CD14-positive monocyte (primary cell): Measurements from ENCODE around the gene ZNF638. TPM values are rescaled to one million over a fixed set of nuclear protein-coding genes. Genes with fewer than 3 reads are reported as not detected.
"Not testable (repeated sequence)": the region's sequence is repeated elsewhere in the genome, so short reads cannot be mapped to it uniquely, and the experiment has no call there.

Experiments
- DNase-seq, 3 donors: peaks; one replicate each; pipeline ENCODE4 v3.0.0-alpha.2; 2011 to 2022
- H2AFZ ChIP-seq: 2 replicates; pipeline ENCODE4 v1.6.0; 2012; ENCODE audit warnings: mild to moderate bottlenecking, low read depth, low read length, inconsistent platforms; ENCODE audit not compliant: insufficient read depth, poor library complexity, severe bottlenecking
- H3K27ac ChIP-seq, 2 donors: 1 replicate in 1 of 2; 2 replicates in 1 of 2; pipeline ENCODE4 v1.5.1; 2012 to 2013; ENCODE audit warnings: low read length in 2 of 2, control low read depth in 1 of 2, inconsistent platforms in 1 of 2, low read depth in 1 of 2, mild to moderate bottlenecking in 1 of 2
- H3K27me3 ChIP-seq, 2 donors: one replicate each; pipeline versions ENCODE4 v1.6.0 to v1.6.1; 2011 to 2013; ENCODE audit warnings: low read length in 2 of 2; ENCODE audit not compliant: control insufficient read depth in 2 of 2, insufficient read depth in 2 of 2
- H3K36me3 ChIP-seq, 2 donors: replicated peaks in 1 of 2; 1 replicate in 1 of 2; 2 replicates in 1 of 2; pipeline versions ENCODE4 v1.5.1 to v1.6.1; 2012 to 2013; ENCODE audit warnings: low read length in 2 of 2, control low read depth in 1 of 2, inconsistent platforms in 1 of 2, mild to moderate bottlenecking in 1 of 2; ENCODE audit not compliant: insufficient read depth in 2 of 2, control insufficient read depth in 1 of 2
- H3K4me1 ChIP-seq, 2 donors: 1 replicate in 1 of 2; 2 replicates in 1 of 2; pipeline versions ENCODE4 v1.5.1 to v1.6.1; 2012 to 2013; ENCODE audit warnings: low read length in 2 of 2, control low read depth in 1 of 2, inconsistent platforms in 1 of 2, mild to moderate bottlenecking in 1 of 2, moderate library complexity in 1 of 2; ENCODE audit not compliant: insufficient read depth in 2 of 2, control insufficient read depth in 1 of 2
- H3K4me2 ChIP-seq: replicated peaks from 2 replicates; pipeline ENCODE3; 2012; ENCODE audit warnings: low read length, moderate library complexity, mild to moderate bottlenecking; ENCODE audit not compliant: poor library complexity, severe bottlenecking; ENCODE audit errors: extremely low read depth
- H3K4me3 ChIP-seq, 3 experiments: fragments of 200-600 bp in 1 of 3; sonication (generic) in 1 of 3; replicated peaks in 1 of 3; 1 replicate in 2 of 3; 2 replicates in 1 of 3; pipeline ENCODE4 v1.5.1; 2011 to 2013; ENCODE audit warnings: low read length in 3 of 3, mild to moderate bottlenecking in 3 of 3, control low read depth in 2 of 3, low read depth in 2 of 3, inconsistent platforms in 1 of 3, moderate library complexity in 1 of 3
- H3K79me2 ChIP-seq: 2 replicates; pipeline ENCODE4 v1.6.0; 2012; ENCODE audit warnings: mild to moderate bottlenecking, control low read depth, inconsistent platforms, low read length, moderate library complexity; ENCODE audit not compliant: insufficient read depth
- H3K9ac ChIP-seq: 2 replicates; pipeline ENCODE4 v1.6.0; 2017; ENCODE audit warnings: low read length, mild to moderate bottlenecking; ENCODE audit not compliant: insufficient read depth, poor library complexity, severe bottlenecking
- H3K9me3 ChIP-seq, 2 donors: replicated peaks in 1 of 2; 1 replicate in 1 of 2; 2 replicates in 1 of 2; pipeline versions ENCODE4 v1.5.1 to v1.6.1; 2012 to 2013; ENCODE audit warnings: low read length in 2 of 2, control low read depth in 1 of 2; ENCODE audit not compliant: control insufficient read depth in 1 of 2, insufficient read depth in 1 of 2
- H4K20me1 ChIP-seq: 2 replicates; pipeline ENCODE4 v1.6.0; 2012; ENCODE audit warnings: mild to moderate bottlenecking, low read length, control low read depth, moderate library complexity; ENCODE audit not compliant: insufficient read depth
- H3K27ac Mint-ChIP-seq, 7 donors: one replicate each; pipeline ENCODE4 v1.8.0; 2020; ENCODE audit warnings: mild to moderate bottlenecking in 7 of 7, mixed read lengths in 7 of 7, moderate library complexity in 6 of 7, inconsistent platforms in 2 of 7
- H3K27me3 Mint-ChIP-seq, 3 donors: one replicate each; pipeline ENCODE4 v1.8.0; 2021 to 2022; ENCODE audit warnings: low read depth in 3 of 3, mild to moderate bottlenecking in 3 of 3, mixed read lengths in 3 of 3, moderate library complexity in 3 of 3, inconsistent platforms in 1 of 3
- H3K36me3 Mint-ChIP-seq, 2 donors: one replicate each; pipeline ENCODE4 v1.8.0; 2020; ENCODE audit warnings: mixed read lengths in 2 of 2, inconsistent platforms in 1 of 2, mild to moderate bottlenecking in 1 of 2
- H3K4me1 Mint-ChIP-seq: one replicate; pipeline ENCODE4 v1.8.0; 2020; ENCODE audit warnings: mild to moderate bottlenecking, mixed read lengths
- H3K4me3 Mint-ChIP-seq, 2 donors: one replicate each; pipeline ENCODE4 v1.8.0; 2020; ENCODE audit warnings: mild to moderate bottlenecking in 2 of 2, mixed read lengths in 2 of 2, moderate library complexity in 1 of 2
- H3K9me3 Mint-ChIP-seq, 7 donors: one replicate each; pipeline ENCODE4 v1.8.0; 2020 to 2022; ENCODE audit warnings: mixed read lengths in 7 of 7, mild to moderate bottlenecking in 6 of 7, moderate library complexity in 6 of 7, inconsistent platforms in 2 of 7
- WGBS: methylation state at CpG from one replicate; pipeline ENCODE4 v1.1.5; 2013; ENCODE audit warnings: missing lambda C conversion rate; ENCODE audit not compliant: insufficient coverage; 5-methylcytosine and 5-hydroxymethylcytosine counted together
- intact Hi-C, 2 donors: fragments of 100-400 bp; cut with micrococcal nuclease; formaldehyde crosslinking; loops; one replicate each; pipeline versions ENCODE4 v1.15.0 to v1.15.1; 2023
- polyA plus RNA-seq, 3 donors: library from polyadenylated mRNA; depleted of rRNA in 1 of 3; unstranded in 2 of 3; stranded (reverse) in 1 of 3; fragments of 300-500 nt in 2 of 3; fragments of >200 nt in 1 of 3; fragmentation: Illumina TruSeq in 2 of 3; gene quantifications; 1 replicate in 2 of 3; 2 replicates in 1 of 3; pipeline ENCODE4 v1.2.3, GENCODE V29; 2012 to 2021
- TF ChIP-seq, protein P1 (sequence below): fragments of 200-600 bp; IDR thresholded peaks from one replicate; pipeline ENCODE4 v1.8.0; 2022; ENCODE audit warnings: antibody characterized with exemption, mild to moderate bottlenecking

ZNF638 gene
- polyA plus RNA-seq, 3 donors = 19.1 to 64.6 (median 22.4) TPM

DNA sequence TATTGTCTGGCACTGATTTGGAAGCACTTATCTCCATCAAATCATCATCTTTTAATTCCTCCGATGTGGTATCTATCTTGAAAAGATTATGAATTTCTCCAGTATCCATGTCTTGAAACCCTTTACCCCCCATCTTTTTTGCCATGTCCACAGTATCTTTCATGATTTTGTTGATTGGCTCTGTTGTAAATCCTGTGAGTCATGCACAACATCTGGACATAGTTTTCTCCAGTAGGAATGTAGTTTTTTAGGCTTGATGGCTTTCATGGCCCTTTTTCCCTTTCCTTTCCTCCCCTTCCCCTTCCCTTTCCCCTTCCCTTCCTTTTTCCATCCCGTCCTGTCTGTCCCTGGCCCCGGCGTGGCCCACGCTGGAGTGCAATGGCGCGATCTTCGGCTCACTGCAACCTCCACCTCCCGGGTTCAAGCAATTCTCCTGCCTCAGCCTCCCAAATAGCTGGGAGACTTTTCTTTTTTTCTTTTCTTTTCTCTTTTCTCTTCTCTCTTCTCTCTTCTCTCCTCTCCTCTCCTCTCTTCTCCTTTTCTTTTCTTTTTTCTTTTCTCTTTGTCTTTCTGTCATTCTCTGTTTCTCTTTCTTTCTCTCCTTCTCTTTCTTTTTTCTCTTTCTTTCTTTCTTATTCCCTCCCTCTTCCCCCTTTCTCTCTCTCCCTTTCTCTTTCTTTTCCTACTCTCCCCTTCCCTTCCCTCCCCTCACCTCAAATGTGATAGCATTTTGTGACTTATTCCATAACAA lies 18.4 kb upstream of the ZNF638 start:
- WGBS = 95% methylated on average over 8 of the region's 9 CpGs
- no peaks in the 10 kb centered on the region for H3K36me3 ChIP-seq
- no peak overlapping the region for H3K4me2 ChIP-seq
- TF ChIP-seq, protein P1, sequence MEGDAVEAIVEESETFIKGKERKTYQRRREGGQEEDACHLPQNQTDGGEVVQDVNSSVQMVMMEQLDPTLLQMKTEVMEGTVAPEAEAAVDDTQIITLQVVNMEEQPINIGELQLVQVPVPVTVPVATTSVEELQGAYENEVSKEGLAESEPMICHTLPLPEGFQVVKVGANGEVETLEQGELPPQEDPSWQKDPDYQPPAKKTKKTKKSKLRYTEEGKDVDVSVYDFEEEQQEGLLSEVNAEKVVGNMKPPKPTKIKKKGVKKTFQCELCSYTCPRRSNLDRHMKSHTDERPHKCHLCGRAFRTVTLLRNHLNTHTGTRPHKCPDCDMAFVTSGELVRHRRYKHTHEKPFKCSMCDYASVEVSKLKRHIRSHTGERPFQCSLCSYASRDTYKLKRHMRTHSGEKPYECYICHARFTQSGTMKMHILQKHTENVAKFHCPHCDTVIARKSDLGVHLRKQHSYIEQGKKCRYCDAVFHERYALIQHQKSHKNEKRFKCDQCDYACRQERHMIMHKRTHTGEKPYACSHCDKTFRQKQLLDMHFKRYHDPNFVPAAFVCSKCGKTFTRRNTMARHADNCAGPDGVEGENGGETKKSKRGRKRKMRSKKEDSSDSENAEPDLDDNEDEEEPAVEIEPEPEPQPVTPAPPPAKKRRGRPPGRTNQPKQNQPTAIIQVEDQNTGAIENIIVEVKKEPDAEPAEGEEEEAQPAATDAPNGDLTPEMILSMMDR = no peak
- H3K27me3 Mint-ChIP-seq = peaks cover 0 to 5% (median 5%) of the 10 kb centered on the region in 3 donors
- H3K27me3 ChIP-seq = no peaks in the 10 kb centered on the region
- intact Hi-C loops = no loop called here
- DNase-seq = no peak
- peaks cover 6 to 15% (median 13%) of the 10 kb centered on the region in 7 donors for H3K9me3 Mint-ChIP-seq
- no peak overlapping the region for H3K4me3 Mint-ChIP-seq
- no peaks in the 10 kb centered on the region for H3K4me1 ChIP-seq
- no peak overlapping the region for H3K9ac ChIP-seq
- H3K79me2 ChIP-seq = no peaks in the 10 kb centered on the region
- no peak overlapping the region for H3K4me3 ChIP-seq
- no peak overlapping the region for H3K27ac ChIP-seq
- peaks cover 0 to 6% of the 10 kb centered on the region in 2 donors for H3K36me3 Mint-ChIP-seq
- no peaks in the 10 kb centered on the region for H3K4me1 Mint-ChIP-seq
- H3K27ac Mint-ChIP-seq = no peak overlapping the region
- no peak overlapping the region for H2AFZ ChIP-seq
- H4K20me1 ChIP-seq = no peaks in the 10 kb centered on the region
- H3K9me3 ChIP-seq = peaks cover 8 to 12% of the 10 kb centered on the region in 2 donors

- DNase-seq = no peak
- Mint-ChIP-seq H3K9me3 (peaks cover 32 to 51% (median 46%) of the 10 kb centered on the region in 7 donors), H3K4me1 (no peaks in the 10 kb centered on the region), H3K36me3 (peaks cover 5 to 6% of the 10 kb centered on the region in 2 donors), H3K4me3 (no peak overlapping the region), H3K27ac (no peak overlapping the region), H3K27me3 (peaks cover 2 to 9% (median 4%) of the 10 kb centered on the region in 3 donors)
- Histone ChIP-seq H3K79me2 (no peaks in the 10 kb centered on the region), H3K4me1 (no peaks in the 10 kb centered on the region), H3K27ac (no peak overlapping the region), H3K4me2 (no peak overlapping the region), H3K9me3 (peaks cover 13 to 31% of the 10 kb centered on the region in 2 donors), H3K4me3 (no peak overlapping the region), H3K27me3 (no peaks in the 10 kb centered on the region), H2AFZ (no peak overlapping the region), H3K9ac (no peak overlapping the region), H4K20me1 (no peaks in the 10 kb centered on the region), H3K36me3 (no peaks in the 10 kb centered on the region)
- 100% methylated on average over 2 of the region's 4 CpGs for WGBS
- intact Hi-C loops = no loop called here
- TF ChIP-seq, protein P1 = no peak
These were observed 14.5 kb upstream of the ZNF638 start for GRCh38 chr2:71317060-71317459.

DNA sequence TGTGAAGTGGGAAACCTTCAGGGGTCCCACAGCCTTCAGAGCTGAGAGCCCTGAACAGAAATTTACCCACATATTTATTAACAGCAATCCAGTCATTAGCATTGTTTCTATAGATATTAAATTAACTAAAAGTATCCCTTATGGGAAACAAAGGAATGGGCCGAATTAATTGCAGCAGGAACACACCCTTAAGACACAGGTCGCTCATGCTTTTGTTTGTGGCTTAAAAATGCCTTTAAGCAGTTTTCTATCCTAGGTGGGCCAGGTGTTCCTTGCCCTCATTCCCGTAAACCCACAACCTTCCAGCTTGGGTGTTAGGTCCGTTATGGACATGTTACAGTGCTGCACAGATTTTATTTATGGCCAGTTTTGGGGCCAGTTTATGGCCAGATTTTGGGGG lies 13.7 kb upstream of the ZNF638 start:
- H3K4me3 ChIP-seq, H3K27me3 Mint-ChIP-seq, H2AFZ ChIP-seq, H3K27ac ChIP-seq, H3K4me3 Mint-ChIP-seq, H3K36me3 ChIP-seq, H3K27ac Mint-ChIP-seq, H3K9ac ChIP-seq, H3K4me1 ChIP-seq, H3K4me1 Mint-ChIP-seq, H3K79me2 ChIP-seq, H4K20me1 ChIP-seq, H3K27me3 ChIP-seq, DNase-seq, intact Hi-C loops, H3K4me2 ChIP-seq: not testable (repeated sequence)
- WGBS = 80% methylated on average over 1 of the region's 4 CpGs
- Mint-ChIP-seq H3K9me3 (peaks cover 41 to 57% (median 49%) of the 10 kb centered on the region in 7 donors), H3K36me3 (peaks cover 6 to 11% of the 10 kb centered on the region in 2 donors)
- H3K9me3 ChIP-seq = peaks cover 13 to 36% of the 10 kb centered on the region in 2 donors
